Parathyroid adenoma (tissue), 2 donors: ENCODE results near the gene PAIP2.

Experiments
- H2AFZ ChIP-seq: fragments of 300-600 bp; sonication (generic); one replicate; pipeline ENCODE4 v1.7.0; 2017; ENCODE audit warnings: antibody characterized with exemption, mild to moderate bottlenecking
- H3K27ac ChIP-seq: fragments of 300-600 bp; sonication (generic); one replicate; pipeline ENCODE4 v1.7.0; 2017
- H3K27me3 ChIP-seq: fragments of 300-600 bp; sonication (generic); one replicate; pipeline ENCODE4 v1.7.0; 2017; ENCODE audit warnings: low read length; ENCODE audit not compliant: control insufficient read depth, insufficient read depth
- H3K36me3 ChIP-seq: fragments of 300-600 bp; sonication (generic); one replicate; pipeline ENCODE4 v1.7.0; 2017; ENCODE audit warnings: low read length; ENCODE audit not compliant: control insufficient read depth, insufficient read depth
- H3K4me1 ChIP-seq: fragments of 300-600 bp; sonication (generic); one replicate; pipeline ENCODE4 v1.7.0; 2017; ENCODE audit warnings: control low read depth
- H3K4me2 ChIP-seq: fragments of 300-600 bp; sonication (generic); one replicate; pipeline ENCODE4 v1.7.0; 2017; ENCODE audit warnings: low read length
- H3K4me3 ChIP-seq: fragments of 300-600 bp; sonication (generic); one replicate; pipeline ENCODE4 v1.7.0; 2017; ENCODE audit warnings: low read depth, low read length
- H3K79me2 ChIP-seq: fragments of 300-600 bp; sonication (generic); one replicate; pipeline ENCODE4 v1.7.0; 2017; ENCODE audit warnings: control low read depth
- H3K9ac ChIP-seq: fragments of 300-600 bp; sonication (generic); one replicate; pipeline ENCODE4 v1.7.0; 2017; ENCODE audit warnings: mild to moderate bottlenecking
- H3K9me3 ChIP-seq: fragments of 300-600 bp; sonication (generic); one replicate; pipeline ENCODE4 v1.7.0; 2017; ENCODE audit warnings: low read length; ENCODE audit not compliant: control insufficient read depth
- CTCF ChIP-seq: fragments of 300-600 bp; sonication (generic); IDR thresholded peaks from one replicate; pipeline ENCODE4 v1.7.0; 2017; ENCODE audit warnings: antibody characterized with exemption, mild to moderate bottlenecking
- donor health status: primary hyperparathyroidism.

Gene PAIP2

GRCh38 chr5:139392324-139392677, 50.6 kb downstream of the PAIP2 start:
- TF ChIP-seq CTCF = no peak
- no peak overlapping the region for H2AFZ ChIP-seq
- no peaks in the 10 kb centered on the region for H3K9me3 ChIP-seq
- H3K4me2 ChIP-seq = no peak overlapping the region
- H3K79me2 ChIP-seq = no peaks in the 10 kb centered on the region
- H3K36me3 ChIP-seq = no peaks in the 10 kb centered on the region
- no peak overlapping the region for H3K4me3 ChIP-seq
- no peaks in the 10 kb centered on the region for H3K4me1 ChIP-seq
- no peaks in the 10 kb centered on the region for H3K27me3 ChIP-seq
- H3K9ac ChIP-seq = no peak overlapping the region
- no peak overlapping the region for H3K27ac ChIP-seq

GRCh38 chr5:139392678-139393496, 51.2 kb downstream of the PAIP2 start:
- H3K4me2 ChIP-seq = peak overlapping the region; percentile 26
- TF ChIP-seq CTCF = no peak
- H2AFZ ChIP-seq = no peak overlapping the region
- no peaks in the 10 kb centered on the region for H3K4me1 ChIP-seq
- no peak overlapping the region for H3K9ac ChIP-seq
- no peak overlapping the region for H3K4me3 ChIP-seq
- H3K27me3 ChIP-seq = no peaks in the 10 kb centered on the region
- H3K9me3 ChIP-seq = no peaks in the 10 kb centered on the region
- H3K79me2 ChIP-seq = no peaks in the 10 kb centered on the region
- no peaks in the 10 kb centered on the region for H3K36me3 ChIP-seq
- H3K27ac ChIP-seq = no peak overlapping the region

DNA sequence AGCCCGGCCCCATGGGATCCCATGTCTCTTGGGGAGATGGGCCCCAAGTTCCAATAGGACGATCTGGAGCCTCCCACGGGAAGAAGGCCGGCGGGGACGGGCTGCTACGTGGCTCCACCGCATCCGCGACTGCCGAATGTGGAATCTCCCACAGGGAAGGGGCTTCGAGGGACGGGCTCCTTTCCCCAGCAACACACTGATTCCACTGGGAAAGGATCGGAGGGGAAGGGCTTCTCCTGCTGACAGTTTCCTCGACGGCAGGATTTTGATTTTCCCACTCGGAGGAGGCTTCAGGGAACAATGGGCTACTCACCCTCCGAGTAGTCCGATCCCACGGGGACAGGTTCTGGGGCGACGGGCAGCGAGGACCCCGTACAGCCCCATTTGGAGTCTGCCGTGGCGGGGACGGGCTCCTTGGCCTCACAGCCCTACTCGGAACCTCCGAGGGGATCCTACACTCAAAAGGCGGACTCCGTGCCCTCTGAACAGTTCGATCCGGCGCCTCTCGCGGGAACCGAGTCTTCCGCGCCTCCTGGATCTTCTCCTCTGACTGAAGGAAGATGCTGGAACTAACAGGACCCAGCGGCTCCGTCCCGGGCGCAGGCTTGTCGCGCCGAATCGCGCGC, 52.0 kb downstream of the PAIP2 start:
- Histone ChIP-seq H3K4me3 (peak overlapping the region; percentile 47), H3K27ac (no peak overlapping the region), H3K4me1 (no peaks in the 10 kb centered on the region)

GRCh38 chr5:139394123-139394653, 52.5 kb downstream of the PAIP2 start:
- H2AFZ ChIP-seq = peak overlapping the region; percentile 86
- H3K4me1 ChIP-seq = no peaks in the 10 kb centered on the region
- H3K36me3 ChIP-seq = no peaks in the 10 kb centered on the region
- TF ChIP-seq CTCF = peak; percentile 24
- no peaks in the 10 kb centered on the region for H3K79me2 ChIP-seq
- peak overlapping the region; percentile 59 for H3K4me2 ChIP-seq
- H3K27me3 ChIP-seq = no peaks in the 10 kb centered on the region
- H3K9ac ChIP-seq = no peak overlapping the region
- peak overlapping the region; percentile 36 for H3K27ac ChIP-seq
- H3K9me3 ChIP-seq = no peaks in the 10 kb centered on the region
- peak overlapping the region; percentile 47 for H3K4me3 ChIP-seq

More for the DNA sequence above, 52.0 kb downstream of the PAIP2 start:
- no peaks in the 10 kb centered on the region for H3K79me2 ChIP-seq
- H3K9ac ChIP-seq = peak overlapping the region; percentile 6
- H3K27me3 ChIP-seq = no peaks in the 10 kb centered on the region
- no peaks in the 10 kb centered on the region for H3K36me3 ChIP-seq
- H2AFZ ChIP-seq = peak overlapping the region; percentile 86
- H3K9me3 ChIP-seq = no peaks in the 10 kb centered on the region
- TF ChIP-seq CTCF = no peak
- H3K4me2 ChIP-seq = peak overlapping the region; percentile 59
